ENCODE data around the gene APBA2. TPM values are rescaled to one million over a fixed set of nuclear protein-coding genes. Genes with fewer than 3 reads are reported as not detected.

The APBA2 gene
- total RNA-seq, 3 donors from 2014 or later = 0.64 to 6.9 (median 5.0) TPM

DNA sequence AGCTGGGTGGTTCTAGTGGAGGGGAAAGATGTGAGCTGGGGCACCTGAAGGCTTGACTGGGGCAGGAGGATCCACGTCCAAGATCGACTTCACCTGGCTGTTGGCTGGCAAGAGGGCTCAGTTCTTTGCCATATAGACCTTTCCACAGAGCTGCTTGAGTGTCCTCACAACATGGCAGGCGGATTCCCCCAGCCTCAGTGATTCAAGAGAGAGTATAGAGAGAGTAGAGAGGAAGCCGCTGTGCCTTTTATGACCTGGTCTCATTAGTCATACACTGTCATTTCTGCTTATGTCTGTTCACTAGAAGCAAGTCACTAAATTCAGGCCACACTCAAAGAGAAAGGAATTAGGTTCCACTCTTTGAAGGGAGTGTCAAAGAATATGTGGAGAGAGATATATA lies 101.6 kb downstream of the APBA2 start:
- no peak for TF ChIP-seq CTCF (IDR thresholded peaks at IDR 0.05)
- TF ChIP-seq POLR2A (IDR thresholded peaks at IDR 0.05) = no peak
- Histone ChIP-seq H3K36me3 (no peaks in the 10 kb centered on the region), H3K27ac (no peak overlapping the region), H3K27me3 (no peaks in the 10 kb centered on the region), H3K4me3 (no peak overlapping the region), H3K9me3 (no peaks in the 10 kb centered on the region), H3K4me1 (no peaks in the 10 kb centered on the region)
- DNase-seq (ENCODE audit: low spot score in 2 of 2) = no peak
- intact Hi-C loops (cut with DNase I; ENCODE audit: low total_unique reads) = no loop called here

DNA sequence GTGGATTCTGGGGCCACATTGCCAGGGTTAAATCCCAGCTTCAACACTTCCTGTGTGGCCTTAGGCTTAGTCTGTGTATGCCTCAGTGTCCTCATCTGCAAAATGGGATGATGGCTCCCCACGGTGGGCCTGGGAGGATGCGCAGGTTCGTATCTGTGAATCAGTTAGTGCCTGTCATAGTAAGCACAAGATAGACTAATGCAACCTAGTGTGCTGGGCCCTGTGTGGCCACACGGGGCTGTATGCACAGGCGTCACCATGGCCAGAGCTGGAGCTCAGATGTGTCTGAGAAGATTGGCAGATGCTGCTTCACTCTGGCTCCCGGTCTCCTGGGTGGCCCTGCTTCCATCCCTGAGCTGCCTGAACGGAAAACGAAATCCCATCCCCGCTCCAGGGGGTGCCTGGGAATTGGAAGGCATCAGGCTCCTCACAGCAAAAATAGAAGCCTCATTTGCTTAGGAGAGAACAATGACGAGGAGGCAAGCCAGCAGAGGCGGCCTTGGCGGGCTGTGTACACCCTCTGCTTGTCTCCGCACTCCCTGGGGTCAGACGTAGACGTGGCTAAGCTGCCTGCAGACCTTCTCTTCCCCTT lies 103.6 kb downstream of the APBA2 start:
- Histone ChIP-seq H3K9me3 (no peaks in the 10 kb centered on the region), H3K4me1 (no peaks in the 10 kb centered on the region), H3K27ac (no peak overlapping the region), H3K4me3 (no peak overlapping the region), H3K36me3 (no peaks in the 10 kb centered on the region), H3K27me3 (no peaks in the 10 kb centered on the region)
- intact Hi-C loops (cut with DNase I; ENCODE audit: low total_unique reads) = no loop called here
- no peak for DNase-seq (ENCODE audit: low spot score in 2 of 2)
- TF ChIP-seq CTCF (IDR thresholded peaks at IDR 0.05) (no peak), POLR2AphosphoS5 (IDR thresholded peaks at IDR 0.05) (no peak), POLR2A (IDR thresholded peaks at IDR 0.05) (no peak)

GRCh38 chr15:28989896-28990295 lies 104.1 kb downstream of the APBA2 start:
- Histone ChIP-seq H3K27me3 (no peaks in the 10 kb centered on the region), H3K4me3 (no peak overlapping the region), H3K27ac (no peak overlapping the region), H3K36me3 (no peaks in the 10 kb centered on the region), H3K4me1 (no peaks in the 10 kb centered on the region), H3K9me3 (no peaks in the 10 kb centered on the region)
- no peak for DNase-seq (ENCODE audit: low spot score in 2 of 2)
- TF ChIP-seq POLR2A (IDR thresholded peaks at IDR 0.05) (no peak), POLR2AphosphoS5 (IDR thresholded peaks at IDR 0.05) (no peak), CTCF (IDR thresholded peaks at IDR 0.05) (no peak)
- intact Hi-C loops (cut with DNase I; ENCODE audit: low total_unique reads) = no loop called here

DNA sequence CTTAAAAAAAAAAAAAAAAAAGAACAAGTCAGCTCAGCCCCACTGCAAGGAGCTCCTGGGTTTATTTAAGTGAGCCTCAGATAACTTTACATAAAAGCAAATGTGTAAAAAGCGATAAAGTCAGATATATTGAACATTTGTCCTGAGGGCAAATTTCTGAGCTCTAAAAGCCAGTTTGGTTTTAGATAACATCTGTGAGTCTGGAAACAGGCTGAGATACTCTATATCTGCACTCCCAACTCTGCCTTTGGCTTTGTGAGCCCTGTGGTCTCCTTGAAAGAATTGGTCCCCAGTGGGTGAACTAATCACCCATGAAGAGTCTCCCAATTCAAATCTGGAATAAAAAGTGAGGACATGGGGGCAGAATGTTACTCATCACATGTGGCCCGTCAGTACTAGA lies 104.6 kb downstream of the APBA2 start:
- intact Hi-C loops (cut with DNase I; ENCODE audit: low total_unique reads) = no loop called here
- no peak overlapping the region for H3K27ac ChIP-seq
- DNase-seq (ENCODE audit: low spot score in 2 of 2) = no peak
- no peaks in the 10 kb centered on the region for H3K9me3 ChIP-seq
- no peaks in the 10 kb centered on the region for H3K4me1 ChIP-seq
- TF ChIP-seq POLR2A (IDR thresholded peaks at IDR 0.05) = no peak
- no peak overlapping the region for H3K4me3 ChIP-seq
- no peaks in the 10 kb centered on the region for H3K36me3 ChIP-seq
- H3K27me3 ChIP-seq = no peaks in the 10 kb centered on the region

DNA sequence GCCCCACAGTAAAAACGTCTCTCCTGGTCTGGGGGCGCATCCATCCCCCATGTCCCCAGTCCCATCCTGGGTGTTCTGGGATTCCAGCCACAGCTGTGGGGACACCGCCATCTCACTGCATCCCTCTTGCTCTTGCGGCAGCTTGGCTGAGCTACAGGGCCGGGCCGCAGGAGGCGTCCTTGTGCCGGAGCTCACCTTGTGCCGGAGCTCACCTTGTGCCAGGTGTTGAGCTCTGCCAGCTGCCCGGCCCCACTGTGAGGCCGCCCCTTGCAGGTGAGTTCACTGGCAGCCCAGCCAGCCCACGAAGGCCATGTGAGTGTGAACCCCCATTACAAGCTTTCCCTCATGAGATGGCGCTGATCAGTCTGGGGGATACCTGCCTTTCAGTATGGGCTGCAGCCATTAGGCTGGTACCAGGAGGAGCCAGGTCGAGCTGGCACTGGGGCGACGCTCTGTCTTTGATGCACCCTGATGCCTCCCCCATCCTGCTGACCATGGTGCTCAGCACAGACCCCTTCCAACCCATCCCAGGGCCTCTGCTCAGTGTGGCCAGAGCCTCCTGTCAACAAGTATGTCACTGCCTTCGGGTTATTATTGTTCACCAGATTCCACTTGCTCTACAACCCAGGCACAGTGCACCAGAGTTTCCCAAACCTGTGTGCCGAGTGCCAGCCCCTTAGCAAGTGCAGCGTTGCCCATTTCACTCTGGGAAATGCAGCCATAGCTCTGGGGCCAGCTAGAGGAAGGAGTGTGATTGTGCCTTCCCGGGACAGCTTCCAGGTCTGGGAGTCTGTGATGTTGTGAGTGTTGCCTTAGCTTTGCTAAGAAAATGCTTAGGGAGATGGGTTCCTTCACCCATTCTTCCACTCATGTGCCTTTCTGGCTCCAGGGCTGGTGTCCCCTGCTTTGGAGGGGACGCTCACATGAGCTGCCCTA lies 105.7 kb downstream of the APBA2 start:
- Histone ChIP-seq H3K9me3 (no peaks in the 10 kb centered on the region), H3K4me1 (no peaks in the 10 kb centered on the region), H3K27me3 (no peaks in the 10 kb centered on the region), H3K4me3 (no peak overlapping the region), H3K36me3 (no peaks in the 10 kb centered on the region), H3K27ac (no peak overlapping the region)
- no peak for DNase-seq (ENCODE audit: low spot score in 2 of 2)
- no peak for TF ChIP-seq POLR2A (IDR thresholded peaks at IDR 0.05)
- no peak for TF ChIP-seq CTCF (IDR thresholded peaks at IDR 0.05)
- intact Hi-C loops (cut with DNase I; ENCODE audit: low total_unique reads) = no loop called here
